Ishikawa (cell line): ENCODE measurements around the gene TDRD5.

ENCODE experiments used
- EP300 ChIP-seq: IDR thresholded peaks from 2 replicates; pipeline ENCODE4 v1.6.1; 2012; ENCODE audit warnings: borderline replicate concordance
- FOXM1 ChIP-seq: IDR thresholded peaks from 2 replicates; pipeline ENCODE4 v1.6.1; 2012; ENCODE audit warnings: low read depth, borderline replicate concordance
- MAX ChIP-seq: IDR thresholded peaks from 2 replicates; pipeline ENCODE4 v1.6.1; 2012
- RAD21 ChIP-seq: IDR thresholded peaks from 2 replicates; pipeline ENCODE4 v1.6.1; 2012; ENCODE audit warnings: low read depth

GRCh38 chr1:179558078-179558477 lies 33.6 kb upstream of the TDRD5 start:
- no peak for TF ChIP-seq EP300
- no peak for TF ChIP-seq FOXM1
- TF ChIP-seq MAX = no peak
- no peak for TF ChIP-seq RAD21
